Right kidney (tissue), 9 donors: ENCODE results near the gene LYPD4.

Experiments
- DNase-seq: peaks from one replicate; pipeline ENCODE4 v3.0.0-alpha.2; 2016
- long read RNA-seq, 8 donors: transcript quantifications; one replicate each; lab custom pipeline, GENCODE V29; 2026

LYPD4 gene
- long read RNA-seq, donor 1, partial matches to known transcripts: 2,932 of 4,926 reads
- long read RNA-seq, donor 1, other reads (novel, unspliced or antisense): 1,994 of 4,926 reads
- long read RNA-seq, donor 2: 0 reads
- long read RNA-seq, donor 3: 0 reads
- long read RNA-seq, donor 4, partial matches to known transcripts: 2,058 of 3,440 reads
- long read RNA-seq, donor 4, other reads (novel, unspliced or antisense): 1,382 of 3,440 reads
- long read RNA-seq, donor 5: 0 reads
- long read RNA-seq, donor 6, partial matches to known transcripts: 2,319 of 3,548 reads
- long read RNA-seq, donor 6, other reads (novel, unspliced or antisense): 1,229 of 3,548 reads
- long read RNA-seq, donor 7: 0 reads
- long read RNA-seq, donor 8: 0 reads

GRCh38 chr19:41844601-41845000 is at the start of gene LYPD4:
LYPD4 (minus strand) TSS chr19:41844683; CDS start chr19:41839285, 5,398 bp downstream.
- no peak for DNase-seq

GRCh38 chr19:41893899-41894298 is 49.4 kb upstream of the LYPD4 start:
- no peak for DNase-seq

- no peak for DNase-seq
These were observed 47.9 kb upstream of the LYPD4 start for GRCh38 chr19:41892173-41892902.

- no peak for DNase-seq
These were observed 46.5 kb upstream of the LYPD4 start for GRCh38 chr19:41890936-41891335.

GRCh38 chr19:41889896-41890295 is 45.4 kb upstream of the LYPD4 start:
- no peak for DNase-seq

- DNase-seq: no peak
These were observed 44.4 kb upstream of the LYPD4 start for GRCh38 chr19:41888926-41889325.

GRCh38 chr19:41887711-41888382 is 43.4 kb upstream of the LYPD4 start:
- no peak for DNase-seq

- no peak for DNase-seq
These were observed 42.6 kb upstream of the LYPD4 start for GRCh38 chr19:41886761-41887710.

GRCh38 chr19:41883821-41884733 is 39.6 kb upstream of the LYPD4 start:
- DNase-seq: peak; percentile 85

- DNase-seq: no peak
These were observed 39.0 kb upstream of the LYPD4 start for GRCh38 chr19:41883463-41883820.

GRCh38 chr19:41882568-41883462 is 38.3 kb upstream of the LYPD4 start, which contains the start of gene ARHGEF1:
ARHGEF1 (plus strand) TSS chr19:41883184; CDS start chr19:41888083, 4,899 bp downstream.
- peak; percentile 61 for DNase-seq

GRCh38 chr19:41880329-41880708 is 35.8 kb upstream of the LYPD4 start:
- no peak for DNase-seq

- DNase-seq: no peak
These were observed 35.3 kb upstream of the LYPD4 start for GRCh38 chr19:41879670-41880328.

- DNase-seq: no peak
These were observed 34.6 kb upstream of the LYPD4 start for GRCh38 chr19:41879080-41879479.

- no peak for DNase-seq
These were observed 33.7 kb upstream of the LYPD4 start for GRCh38 chr19:41877916-41878905.

GRCh38 chr19:41876847-41877832 is 32.7 kb upstream of the LYPD4 start, which contains the start of gene CD79A:
CD79A (plus strand) TSS chr19:41877279; CDS start chr19:41877305, 26 bp downstream.
- no peak for DNase-seq
